ENCODE results near the gene RBM24.

Gene RBM24

DNA sequence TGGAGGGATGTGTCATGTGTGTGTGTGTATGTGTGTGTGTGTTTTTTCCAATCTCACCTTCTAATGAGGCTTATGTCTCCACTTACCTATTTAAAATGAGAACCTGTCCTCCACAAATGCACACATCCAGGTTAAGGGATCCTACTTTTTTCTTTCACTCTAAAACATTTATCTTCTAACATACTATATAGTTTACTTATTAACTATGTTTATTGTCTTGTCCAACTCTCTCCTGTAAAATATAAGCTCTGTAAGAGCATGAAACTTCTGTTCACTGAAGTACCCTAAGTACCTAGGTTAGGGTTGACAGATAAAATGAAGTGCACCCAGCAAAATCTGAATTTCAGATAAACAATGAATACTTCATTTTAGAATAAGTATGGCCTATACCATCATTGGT is 29.2 kb upstream of the RBM24 start:
- no peak overlapping the region for H3K4me3 ChIP-seq (replicated peaks; ENCODE audit: low read depth, low read length)
- TF ChIP-seq, protein P1, sequence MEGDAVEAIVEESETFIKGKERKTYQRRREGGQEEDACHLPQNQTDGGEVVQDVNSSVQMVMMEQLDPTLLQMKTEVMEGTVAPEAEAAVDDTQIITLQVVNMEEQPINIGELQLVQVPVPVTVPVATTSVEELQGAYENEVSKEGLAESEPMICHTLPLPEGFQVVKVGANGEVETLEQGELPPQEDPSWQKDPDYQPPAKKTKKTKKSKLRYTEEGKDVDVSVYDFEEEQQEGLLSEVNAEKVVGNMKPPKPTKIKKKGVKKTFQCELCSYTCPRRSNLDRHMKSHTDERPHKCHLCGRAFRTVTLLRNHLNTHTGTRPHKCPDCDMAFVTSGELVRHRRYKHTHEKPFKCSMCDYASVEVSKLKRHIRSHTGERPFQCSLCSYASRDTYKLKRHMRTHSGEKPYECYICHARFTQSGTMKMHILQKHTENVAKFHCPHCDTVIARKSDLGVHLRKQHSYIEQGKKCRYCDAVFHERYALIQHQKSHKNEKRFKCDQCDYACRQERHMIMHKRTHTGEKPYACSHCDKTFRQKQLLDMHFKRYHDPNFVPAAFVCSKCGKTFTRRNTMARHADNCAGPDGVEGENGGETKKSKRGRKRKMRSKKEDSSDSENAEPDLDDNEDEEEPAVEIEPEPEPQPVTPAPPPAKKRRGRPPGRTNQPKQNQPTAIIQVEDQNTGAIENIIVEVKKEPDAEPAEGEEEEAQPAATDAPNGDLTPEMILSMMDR (IDR thresholded peaks at IDR 0.05; ENCODE audit: low read length, missing control alignments) = no peak
- no peak for DNase-seq (ENCODE audit: low read depth)

GRCh38 chr6:17258749-17259148 is 22.4 kb upstream of the RBM24 start:
- TF ChIP-seq, protein P1 (IDR thresholded peaks at IDR 0.05; ENCODE audit: low read length, missing control alignments) = no peak
- H3K4me3 ChIP-seq (replicated peaks; ENCODE audit: low read depth, low read length) = no peak overlapping the region
- DNase-seq (ENCODE audit: low read depth) = no peak

GRCh38 chr6:17265570-17265969 is 15.6 kb upstream of the RBM24 start:
- TF ChIP-seq, protein P1 (IDR thresholded peaks at IDR 0.05; ENCODE audit: low read length, missing control alignments) = no peak
- DNase-seq (ENCODE audit: low read depth) = no peak
- H3K4me3 ChIP-seq (replicated peaks; ENCODE audit: low read depth, low read length) = no peak overlapping the region

DNA sequence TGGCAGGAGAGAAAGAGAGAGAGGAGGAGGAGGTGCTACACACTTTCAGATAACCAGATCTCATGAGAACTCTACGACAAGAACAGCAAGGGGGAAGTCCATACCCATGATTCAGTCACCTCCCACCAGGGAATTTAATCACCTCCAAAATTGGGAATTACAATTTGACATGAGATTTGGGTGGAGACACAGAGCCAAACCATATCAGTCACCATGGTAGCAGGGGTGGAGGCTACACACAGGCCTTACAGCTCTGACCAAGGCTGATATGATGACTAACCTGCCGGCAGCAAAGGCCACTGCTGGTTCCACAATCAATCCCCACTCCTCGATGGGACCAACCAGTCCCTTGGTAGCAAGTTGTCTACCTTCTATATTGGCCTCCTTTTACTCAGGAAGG is 13.6 kb upstream of the RBM24 start:
- no peak overlapping the region for H3K4me3 ChIP-seq (replicated peaks; ENCODE audit: low read depth, low read length)
- DNase-seq (ENCODE audit: low read depth) = no peak
- TF ChIP-seq, protein P1 (IDR thresholded peaks at IDR 0.05; ENCODE audit: low read length, missing control alignments) = no peak

GRCh38 chr6:17268114-17268513 is 13.0 kb upstream of the RBM24 start:
- H3K4me3 ChIP-seq (replicated peaks; ENCODE audit: low read depth, low read length) = no peak overlapping the region
- DNase-seq (ENCODE audit: low read depth) = peak; percentile 19
- TF ChIP-seq, protein P1 (IDR thresholded peaks at IDR 0.05; ENCODE audit: low read length, missing control alignments) = no peak

DNA sequence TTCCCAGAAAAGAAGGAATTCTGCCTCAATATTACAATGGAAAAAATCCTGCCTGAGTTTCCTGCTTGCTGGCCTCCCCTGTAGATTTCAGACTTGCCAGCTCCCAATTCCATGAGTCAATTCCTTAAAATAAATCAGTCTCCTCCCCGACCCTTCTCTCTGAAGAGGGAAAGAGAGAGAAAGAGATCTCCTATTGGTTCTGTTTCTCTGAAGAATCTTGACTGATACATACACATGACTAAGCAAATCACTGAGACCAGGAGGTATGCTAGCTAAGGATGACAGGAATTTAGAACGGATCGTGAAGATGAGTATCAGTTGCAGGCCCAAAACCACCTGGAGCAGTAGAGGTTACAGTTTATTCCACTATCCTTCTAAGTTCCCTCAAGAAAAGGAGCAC is 11.3 kb upstream of the RBM24 start:
- peak; percentile 38 for DNase-seq (ENCODE audit: low read depth)
- TF ChIP-seq, protein P1 (IDR thresholded peaks at IDR 0.05; ENCODE audit: low read length, missing control alignments) = no peak
- no peak overlapping the region for H3K4me3 ChIP-seq (replicated peaks; ENCODE audit: low read depth, low read length)

DNA sequence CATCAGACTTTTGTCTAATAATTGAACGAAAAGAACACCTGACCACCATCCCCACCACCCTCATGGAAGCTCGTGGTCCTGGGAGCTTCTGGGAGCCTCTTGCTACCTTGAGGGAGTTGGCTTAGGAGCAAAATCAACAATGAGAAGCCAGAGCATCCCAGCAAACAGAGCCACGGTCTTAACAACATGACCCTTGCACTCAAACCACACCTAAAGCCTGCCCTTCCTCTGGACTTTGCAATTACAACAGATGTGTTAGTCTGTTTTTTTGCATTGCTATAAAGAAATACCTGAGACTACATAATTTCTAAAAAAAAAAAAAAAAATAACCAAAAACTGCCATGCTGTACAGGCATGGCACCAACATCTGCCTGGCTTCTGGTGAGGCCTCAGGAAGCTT is 9.5 kb upstream of the RBM24 start:
- no peak for DNase-seq (ENCODE audit: low read depth)
- no peak overlapping the region for H3K4me3 ChIP-seq (replicated peaks; ENCODE audit: low read depth, low read length)
- TF ChIP-seq, protein P1 (IDR thresholded peaks at IDR 0.05; ENCODE audit: low read length, missing control alignments) = no peak

Measured in fibroblast of pulmonary artery (primary cell).